Measurements from ENCODE around the gene DENR.

The DENR gene

DNA sequence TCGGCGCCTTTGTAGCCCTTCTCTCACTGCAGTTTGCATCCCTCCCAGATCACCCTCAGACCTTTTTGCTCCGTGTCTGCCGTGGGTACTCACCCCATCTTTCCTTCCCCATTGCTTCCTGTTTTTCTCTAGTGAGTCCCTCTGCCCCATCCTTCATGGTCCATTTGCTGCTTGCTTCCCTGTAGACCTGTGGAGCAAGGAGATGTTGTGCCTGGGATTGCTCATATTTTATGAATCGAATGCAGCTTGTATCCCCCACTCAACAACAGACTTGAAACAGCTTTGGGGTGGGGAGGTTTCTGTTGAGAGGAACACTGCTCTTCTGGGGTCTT, 661 bp downstream of the DENR start:
- peak overlapping the region; percentile 98 for H3K27ac ChIP-seq

DNA sequence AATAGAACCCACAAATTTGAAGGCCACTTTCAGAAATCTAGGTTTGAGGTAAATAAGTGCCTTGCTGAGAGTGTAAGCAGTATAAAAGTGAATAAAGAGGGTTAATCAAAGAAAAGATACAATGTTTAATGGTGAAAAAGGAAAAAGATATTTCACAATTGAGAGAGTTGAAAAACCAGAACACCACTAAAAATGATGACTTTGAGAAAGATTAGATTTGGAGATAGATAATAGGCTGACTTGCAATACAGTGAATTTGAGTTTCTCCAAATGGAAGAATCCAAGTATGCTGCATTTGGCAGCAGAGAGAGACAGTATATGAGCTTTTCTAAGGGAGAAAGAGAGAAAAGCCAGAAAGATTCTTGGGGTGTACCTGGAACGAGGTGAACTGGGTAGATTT, 2.2 kb downstream of the DENR start:
- TF ChIP-seq, protein P1, sequence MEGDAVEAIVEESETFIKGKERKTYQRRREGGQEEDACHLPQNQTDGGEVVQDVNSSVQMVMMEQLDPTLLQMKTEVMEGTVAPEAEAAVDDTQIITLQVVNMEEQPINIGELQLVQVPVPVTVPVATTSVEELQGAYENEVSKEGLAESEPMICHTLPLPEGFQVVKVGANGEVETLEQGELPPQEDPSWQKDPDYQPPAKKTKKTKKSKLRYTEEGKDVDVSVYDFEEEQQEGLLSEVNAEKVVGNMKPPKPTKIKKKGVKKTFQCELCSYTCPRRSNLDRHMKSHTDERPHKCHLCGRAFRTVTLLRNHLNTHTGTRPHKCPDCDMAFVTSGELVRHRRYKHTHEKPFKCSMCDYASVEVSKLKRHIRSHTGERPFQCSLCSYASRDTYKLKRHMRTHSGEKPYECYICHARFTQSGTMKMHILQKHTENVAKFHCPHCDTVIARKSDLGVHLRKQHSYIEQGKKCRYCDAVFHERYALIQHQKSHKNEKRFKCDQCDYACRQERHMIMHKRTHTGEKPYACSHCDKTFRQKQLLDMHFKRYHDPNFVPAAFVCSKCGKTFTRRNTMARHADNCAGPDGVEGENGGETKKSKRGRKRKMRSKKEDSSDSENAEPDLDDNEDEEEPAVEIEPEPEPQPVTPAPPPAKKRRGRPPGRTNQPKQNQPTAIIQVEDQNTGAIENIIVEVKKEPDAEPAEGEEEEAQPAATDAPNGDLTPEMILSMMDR (IDR thresholded peaks at IDR 0.05), result no peak
- no peak for TF ChIP-seq ZFX (IDR thresholded peaks at IDR 0.05; ENCODE audit: borderline replicate concordance)
- no peak overlapping the region for H3K27ac ChIP-seq

More for the DNA sequence above, 661 bp downstream of the DENR start:
- TF ChIP-seq, protein P1 (IDR thresholded peaks at IDR 0.05), result no peak
- TF ChIP-seq ZFX (IDR thresholded peaks at IDR 0.05; ENCODE audit: borderline replicate concordance), result no peak

DNA sequence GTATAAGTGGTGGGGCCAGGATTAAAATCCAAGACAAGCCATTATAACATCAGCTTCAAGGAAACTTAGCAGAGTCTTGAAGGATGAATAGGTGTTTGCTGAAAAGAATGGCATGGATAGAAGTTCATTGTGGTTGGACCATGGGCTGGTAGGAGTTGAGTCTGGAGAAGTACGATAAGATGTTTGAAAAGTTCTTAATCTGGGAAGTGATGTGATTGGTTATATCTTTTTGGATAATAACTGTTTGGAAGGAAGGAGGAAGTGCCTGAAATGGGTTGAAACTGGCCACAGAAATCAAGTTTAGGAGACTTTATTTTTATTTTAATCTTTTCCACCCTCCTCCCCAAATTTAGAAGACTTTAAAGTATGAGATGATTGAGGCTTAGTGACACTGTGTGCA, 4.9 kb downstream of the DENR start:
- H3K27ac ChIP-seq, result no peak overlapping the region
- TF ChIP-seq ZFX (IDR thresholded peaks at IDR 0.05; ENCODE audit: borderline replicate concordance), result no peak
- TF ChIP-seq, protein P1 (IDR thresholded peaks at IDR 0.05), result no peak

DNA sequence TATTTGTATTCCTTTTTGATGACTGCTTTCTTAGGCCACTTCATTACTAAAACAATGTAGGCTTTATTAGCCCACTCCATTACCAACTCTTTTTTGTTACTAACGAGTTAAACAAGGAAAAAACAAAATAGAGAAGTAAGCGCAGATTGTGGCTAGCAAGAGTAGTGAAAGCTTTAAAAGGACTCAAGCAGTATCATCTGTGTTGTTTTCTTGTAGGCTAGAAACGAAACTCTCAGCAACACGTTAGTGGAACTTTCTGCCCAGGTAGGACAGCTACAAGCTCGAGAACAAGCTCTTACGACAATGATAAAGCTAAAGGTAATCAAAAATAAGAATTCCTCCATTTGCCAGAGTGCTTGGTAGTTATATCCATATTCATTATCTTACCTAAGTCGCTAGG, 32.9 kb downstream of the DENR start:
- no peak for TF ChIP-seq ZFX (IDR thresholded peaks at IDR 0.05; ENCODE audit: borderline replicate concordance)
- TF ChIP-seq, protein P1 (IDR thresholded peaks at IDR 0.05), result no peak
- no peak overlapping the region for H3K27ac ChIP-seq

DNA sequence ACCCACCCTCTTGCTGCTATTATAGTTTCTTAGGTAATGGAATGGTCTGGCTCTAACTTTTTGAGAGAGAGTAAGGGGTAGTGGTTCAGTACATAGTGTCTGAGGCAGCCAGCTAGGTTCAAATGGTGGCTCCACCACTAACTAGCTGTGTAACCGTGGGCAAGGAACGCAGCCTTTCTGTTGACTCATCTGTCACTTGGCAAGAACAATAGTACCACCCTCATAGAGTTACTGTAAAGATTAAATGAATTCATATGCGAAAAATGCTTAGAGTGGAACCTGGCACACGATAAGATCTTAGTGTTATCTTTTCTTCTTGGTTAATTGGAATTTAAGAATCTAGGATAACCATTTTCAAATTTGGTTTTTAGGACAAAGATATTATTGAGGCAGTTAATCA, 35.8 kb downstream of the DENR start:
- TF ChIP-seq ZFX (IDR thresholded peaks at IDR 0.05; ENCODE audit: borderline replicate concordance), result no peak
- TF ChIP-seq, protein P1 (IDR thresholded peaks at IDR 0.05), result no peak
- H3K27ac ChIP-seq, result no peak overlapping the region

DNA sequence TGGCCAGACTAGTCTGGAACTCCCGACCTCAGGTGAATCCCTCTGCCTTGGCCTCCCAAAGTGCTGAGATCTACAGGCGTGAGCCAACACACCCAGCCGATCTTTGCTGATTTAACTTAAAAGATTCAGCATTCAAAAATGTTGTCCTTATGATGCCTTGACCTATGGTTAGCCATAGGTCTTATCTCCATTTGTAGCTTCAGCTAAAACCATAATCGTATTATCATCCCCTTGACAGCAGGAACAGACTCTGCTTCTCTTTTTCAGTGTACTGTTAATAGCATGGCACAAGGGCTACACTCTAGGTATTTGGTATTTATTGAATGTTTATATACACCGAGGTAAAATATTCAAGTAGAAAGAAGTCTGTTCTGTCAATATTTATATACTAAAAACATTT, 37.0 kb downstream of the DENR start:
- H3K27ac ChIP-seq, result no peak overlapping the region
- TF ChIP-seq ZFX (IDR thresholded peaks at IDR 0.05; ENCODE audit: borderline replicate concordance), result no peak
- TF ChIP-seq, protein P1 (IDR thresholded peaks at IDR 0.05), result no peak

DNA sequence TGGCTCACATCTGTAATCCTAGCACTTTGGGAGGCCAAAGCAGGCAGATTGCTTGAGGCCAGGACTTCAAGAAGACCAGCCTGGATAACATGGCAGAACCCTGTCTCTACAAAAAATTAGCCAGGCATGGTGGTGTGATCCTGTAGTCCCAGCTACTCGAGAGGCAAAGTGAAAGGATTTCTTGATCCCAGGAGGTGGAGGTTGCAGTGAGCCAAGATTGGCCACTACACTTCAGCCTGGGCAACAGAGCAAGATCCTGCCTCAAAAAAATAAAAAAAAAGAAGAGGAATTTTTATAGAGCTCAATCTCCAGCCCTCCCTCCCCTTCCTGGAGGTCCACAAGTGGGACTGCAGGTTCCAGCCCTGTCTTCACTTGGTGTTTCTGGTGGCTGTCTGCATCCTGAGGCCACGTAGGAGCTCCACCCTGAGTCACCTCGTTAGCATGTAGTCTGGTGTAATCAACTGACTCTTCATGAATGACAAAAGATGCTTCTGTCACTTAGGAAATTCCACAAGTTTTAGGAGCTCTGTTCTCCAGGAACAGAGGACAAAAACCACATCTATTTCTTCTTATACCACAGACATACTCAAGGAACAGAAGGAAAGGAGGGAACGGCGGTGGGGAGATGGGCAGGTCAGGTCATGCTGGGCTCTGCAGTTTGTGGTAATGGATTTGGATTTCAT, 37.9 kb downstream of the DENR start:
- TF ChIP-seq, protein P1 (IDR thresholded peaks at IDR 0.05), result no peak
- no peak for TF ChIP-seq ZFX (IDR thresholded peaks at IDR 0.05; ENCODE audit: borderline replicate concordance)
- H3K27ac ChIP-seq, result no peak overlapping the region
